Activated CD8-positive, alpha-beta memory T cell treated with anti-CD3 and anti-CD28 coated beads, Interleukin-2, amount 50 U/mL, for 1 hour (primary cell): Measurements from ENCODE around the gene ADAP1.
"Not testable (repeated sequence)": the region's sequence is repeated elsewhere in the genome, so short reads cannot be mapped to it uniquely, and the experiment has no call there.

Source experiments
- DNase-seq: peaks from one replicate; pipeline ENCODE4 v3.0.0-alpha.2; 2020; ENCODE audit errors: extremely low read depth

ADAP1 gene

GRCh38 chr7:959271-959670 is 4.8 kb upstream of the ADAP1 start:
- no peak for DNase-seq

- no peak for DNase-seq
These were observed 4.0 kb upstream of the ADAP1 start for GRCh38 chr7:958221-959200.

GRCh38 chr7:957418-958220 is 3.1 kb upstream of the ADAP1 start:
- no peak for DNase-seq

- no peak for DNase-seq
These were observed 1.6 kb upstream of the ADAP1 start for GRCh38 chr7:956031-956430.

- DNase-seq = no peak
These were observed 743 bp downstream of the ADAP1 start for GRCh38 chr7:953547-954327.

GRCh38 chr7:952548-953441 is 1.7 kb downstream of the ADAP1 start:
- DNase-seq = no peak

GRCh38 chr7:951881-952547 is 2.5 kb downstream of the ADAP1 start:
- no peak for DNase-seq

- no peak for DNase-seq
These were observed 5.2 kb downstream of the ADAP1 start for GRCh38 chr7:949021-949934.

- no peak for DNase-seq
These were observed 6.9 kb downstream of the ADAP1 start for GRCh38 chr7:947391-948210.

- no peak for DNase-seq
These were observed 8.1 kb downstream of the ADAP1 start for GRCh38 chr7:946256-946996.

GRCh38 chr7:945556-946255 is 8.8 kb downstream of the ADAP1 start:
- no peak for DNase-seq

- no peak for DNase-seq
These were observed 9.3 kb downstream of the ADAP1 start for GRCh38 chr7:945147-945555.

GRCh38 chr7:944744-945143 is 9.7 kb downstream of the ADAP1 start:
- no peak for DNase-seq

- DNase-seq = not testable (repeated sequence)
These were observed 10.7 kb downstream of the ADAP1 start for GRCh38 chr7:943793-944192.

- DNase-seq = no peak
These were observed 13.7 kb downstream of the ADAP1 start for GRCh38 chr7:940599-941408.

GRCh38 chr7:939843-940242 is 14.6 kb downstream of the ADAP1 start:
- no peak for DNase-seq
